OCI-LY7 (cell line): ENCODE measurements around the gene MSH2. TPM values are rescaled to one million over a fixed set of nuclear protein-coding genes. Genes with fewer than 3 reads are reported as not detected.

ENCODE experiments used
- BruUV-seq: library from RNA; stranded (reverse); fragments of 400-500 nt; replicated peaks from 2 replicates; lab custom pipeline; 2021; lab: Mats Ljungman, UMichigan
- CTCF ChIA-PET: fragments of 300-600 bp; sonication (Branson Sonifier 250); formaldehyde crosslinking; loops from one replicate; lab custom pipeline; 2022; ENCODE audit warnings: antibody characterized with exemption; ENCODE audit not compliant: unreplicated experiment; lab: Charles Lee
- POLR2A ChIA-PET: fragments of 300-600 bp; sonication (Branson Sonifier 250); formaldehyde crosslinking; loops from one replicate; lab custom pipeline; 2022; ENCODE audit warnings: antibody characterized with exemption; lab: Charles Lee
- DNase-seq: peaks from one replicate; pipeline ENCODE4 v3.0.0-alpha.2; 2015; ENCODE audit warnings: low spot score
- H2AFZ ChIP-seq: fragments of 200-600 bp; sonication (generic), shearing (Covaris generic); 2 replicates; pipeline ENCODE4 v1.6.1; 2014; ENCODE audit warnings: mild to moderate bottlenecking, antibody characterized with exemption, low read length, moderate library complexity
- H3K27ac ChIP-seq: fragments of 200-600 bp; sonication (generic); 2 replicates; pipeline ENCODE4 v1.5.1; 2014; ENCODE audit warnings: mixed run types, low read depth, mild to moderate bottlenecking, moderate library complexity, low read length, inconsistent platforms; ENCODE audit not compliant: poor library complexity, severe bottlenecking
- H3K36me3 ChIP-seq: fragments of 200-600 bp; sonication (generic); 2 replicates; pipeline ENCODE4 v1.6.1; 2014; ENCODE audit warnings: mild to moderate bottlenecking, antibody characterized with exemption, low read length, moderate library complexity, mixed read lengths; ENCODE audit not compliant: insufficient read depth
- H3K4me1 ChIP-seq: fragments of 200-600 bp; sonication (generic); 2 replicates; pipeline ENCODE4 v1.5.1; 2014; ENCODE audit warnings: mild to moderate bottlenecking, low read length; ENCODE audit not compliant: insufficient read depth, poor library complexity, severe bottlenecking
- H3K4me2 ChIP-seq: fragments of 200-600 bp; sonication (generic); 2 replicates; pipeline ENCODE4 v1.6.1; 2014; ENCODE audit warnings: mild to moderate bottlenecking, low read length
- H3K4me3 ChIP-seq: fragments of 200-600 bp; sonication (generic); 2 replicates; pipeline ENCODE4 v1.5.1; 2014; ENCODE audit warnings: mild to moderate bottlenecking, low read depth, low read length; ENCODE audit not compliant: poor library complexity, severe bottlenecking
- H3K79me2 ChIP-seq: fragments of 200-600 bp; sonication (generic); 2 replicates; pipeline ENCODE4 v1.6.1; 2016; ENCODE audit warnings: low read depth, mild to moderate bottlenecking, low read length, moderate library complexity, mixed read lengths; ENCODE audit not compliant: insufficient read depth
- H3K9me2 ChIP-seq: fragments of 200-600 bp; sonication (generic); 2 replicates; pipeline ENCODE4 v1.6.1; 2016; ENCODE audit warnings: mild to moderate bottlenecking, low read length, mixed read lengths; ENCODE audit not compliant: insufficient read depth
- H3K9me3 ChIP-seq: fragments of 200-600 bp; sonication (generic); 2 replicates; pipeline ENCODE4 v1.6.1; 2014; ENCODE audit warnings: mild to moderate bottlenecking, mixed run types, low read length, mixed read lengths
- H4K20me1 ChIP-seq: fragments of 200-600 bp; sonication (generic); 2 replicates; pipeline ENCODE4 v1.6.1; 2014; ENCODE audit warnings: mild to moderate bottlenecking, antibody characterized with exemption, low read length, moderate library complexity, mixed read lengths; ENCODE audit not compliant: insufficient read depth
- EZH2phosphoT487 ChIP-seq: fragments of 200-600 bp; sonication (generic); IDR thresholded peaks from 2 replicates; pipeline ENCODE4 v1.6.1; 2018; ENCODE audit warnings: low read depth, borderline replicate concordance, mild to moderate bottlenecking, mixed run types, antibody characterized with exemption, low read length, moderate library complexity, mixed read lengths
- intact Hi-C: fragments of 100-400 bp; cut with micrococcal nuclease; formaldehyde crosslinking; loops from one replicate; pipeline ENCODE4 v1.10.0; 2022; ENCODE audit not compliant: unreplicated experiment
- total RNA-seq, 2 experiments: library from RNA; depleted of rRNA in 1 of 2; stranded (reverse); fragments of >200 nt in 1 of 2; shearing (Covaris generic) in 1 of 2; gene quantifications; 2 replicates each; pipeline ENCODE4 v1.2.3, GENCODE V29; 2014 to 2022
- TF ChIP-seq, protein P1 (sequence below): fragments of 200-600 bp; sonication (generic); conservative IDR thresholded peaks from 2 replicates; pipeline ENCODE4 v1.5.1; 2014; ENCODE audit warnings: mild to moderate bottlenecking, antibody characterized with exemption, low read length, moderate library complexity, mixed read lengths

MSH2 gene
- total RNA-seq, 2 experiments from 2014 or later, result 96.8 to 97.8 TPM

DNA sequence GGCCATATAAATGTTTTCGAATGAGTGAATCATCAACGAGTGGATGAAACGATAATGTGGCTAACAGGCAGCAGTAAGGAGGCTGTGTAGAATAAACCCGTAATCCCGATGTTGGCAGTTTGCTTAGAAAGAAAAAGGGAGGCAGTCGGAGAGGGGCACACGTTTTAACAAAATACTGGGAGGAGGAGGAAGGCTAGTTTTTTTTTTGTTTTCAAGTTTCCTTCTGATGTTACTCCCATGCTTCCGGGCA is 476 bp upstream of the MSH2 start:
- H2AFZ ChIP-seq, result peak overlapping the region; percentile 80
- no TSS peak for BruUV-seq
- intact Hi-C loops, result loop anchor here (2.0 to 5.0 kb wide), 4 partner anchors 118 to 380 kb away; partner anchors contain the start of gene MSH6
- peak overlapping the region; percentile 86 for H3K4me3 ChIP-seq
- H3K9me3 ChIP-seq, result peaks cover 12% of the 10 kb centered on the region; the same call in 1 of the 2 replicates
- POLR2A ChIA-PET, result interaction anchor here (0.6 to 2.1 kb wide), 14 partner anchors 10 to 505 kb away, joined by 3 to 11 read pairs (median 4); no protein-coding TSS in a partner anchor
- peaks cover 20% of the 10 kb centered on the region for H3K4me1 ChIP-seq
- peak overlapping the region; percentile 67 for H3K27ac ChIP-seq
- H3K79me2 ChIP-seq, result peaks cover 42% of the 10 kb centered on the region
- peak overlapping the region; percentile 69 for H3K4me2 ChIP-seq
- peaks cover 23% of the 10 kb centered on the region for H3K36me3 ChIP-seq
- TF ChIP-seq, protein P1, sequence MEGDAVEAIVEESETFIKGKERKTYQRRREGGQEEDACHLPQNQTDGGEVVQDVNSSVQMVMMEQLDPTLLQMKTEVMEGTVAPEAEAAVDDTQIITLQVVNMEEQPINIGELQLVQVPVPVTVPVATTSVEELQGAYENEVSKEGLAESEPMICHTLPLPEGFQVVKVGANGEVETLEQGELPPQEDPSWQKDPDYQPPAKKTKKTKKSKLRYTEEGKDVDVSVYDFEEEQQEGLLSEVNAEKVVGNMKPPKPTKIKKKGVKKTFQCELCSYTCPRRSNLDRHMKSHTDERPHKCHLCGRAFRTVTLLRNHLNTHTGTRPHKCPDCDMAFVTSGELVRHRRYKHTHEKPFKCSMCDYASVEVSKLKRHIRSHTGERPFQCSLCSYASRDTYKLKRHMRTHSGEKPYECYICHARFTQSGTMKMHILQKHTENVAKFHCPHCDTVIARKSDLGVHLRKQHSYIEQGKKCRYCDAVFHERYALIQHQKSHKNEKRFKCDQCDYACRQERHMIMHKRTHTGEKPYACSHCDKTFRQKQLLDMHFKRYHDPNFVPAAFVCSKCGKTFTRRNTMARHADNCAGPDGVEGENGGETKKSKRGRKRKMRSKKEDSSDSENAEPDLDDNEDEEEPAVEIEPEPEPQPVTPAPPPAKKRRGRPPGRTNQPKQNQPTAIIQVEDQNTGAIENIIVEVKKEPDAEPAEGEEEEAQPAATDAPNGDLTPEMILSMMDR, result peak; percentile 40; the same call in 1 of the 2 replicates
- no peak for TF ChIP-seq EZH2phosphoT487
- CTCF ChIA-PET, result interaction anchor here (0.9 to 1.0 kb wide), 2 partner anchors 35 to 252 kb away, joined by 3 read pairs; no protein-coding TSS in a partner anchor
- H3K9me2 ChIP-seq, result no peaks in the 10 kb centered on the region
- no peak for DNase-seq
- peaks cover 8% of the 10 kb centered on the region; the same call in 1 of the 2 replicates for H4K20me1 ChIP-seq

DNA sequence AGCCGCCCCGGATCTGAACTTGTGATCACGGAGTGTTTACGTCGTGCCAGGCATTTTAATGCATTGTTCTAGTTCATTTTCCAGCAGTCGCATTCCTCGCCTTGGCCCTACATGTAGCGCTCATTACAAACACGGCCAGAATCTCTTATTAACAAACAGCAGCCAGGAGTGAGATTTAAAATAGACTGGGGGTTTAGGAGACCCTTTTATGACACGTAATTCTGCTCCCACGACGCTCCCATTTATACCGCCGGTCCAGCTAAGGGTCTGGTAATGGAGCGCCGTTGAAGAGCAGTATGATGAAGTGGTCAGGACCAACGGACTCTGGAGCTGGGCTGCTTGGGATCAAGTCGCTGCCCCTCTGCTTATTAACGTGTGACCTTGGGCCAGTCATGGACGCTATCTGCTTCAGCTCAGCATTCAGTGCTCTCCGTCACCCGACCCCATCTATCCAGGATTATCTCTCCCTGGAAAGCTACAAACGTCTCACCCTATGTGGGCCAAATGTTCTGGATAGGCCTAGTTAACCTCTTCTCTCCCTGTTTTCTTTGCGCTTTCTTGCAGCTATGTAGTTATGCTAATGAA is 745 bp downstream of the MSH2 start:
- H3K9me2 ChIP-seq, result no peaks in the 10 kb centered on the region
- H3K4me1 ChIP-seq, result peaks cover 20% of the 10 kb centered on the region
- H3K4me3 ChIP-seq, result peak overlapping the region; percentile 86
- BruUV-seq, result no TSS peak
- H3K9me3 ChIP-seq, result peaks cover 16% of the 10 kb centered on the region; the same call in 1 of the 2 replicates
- CTCF ChIA-PET, result interaction anchor here (0.6 to 0.7 kb wide), 2 partner anchors 99 to 320 kb away, joined by 3 read pairs; no protein-coding TSS in a partner anchor
- intact Hi-C loops, result loop anchor here (2.0 to 5.0 kb wide), 4 partner anchors 117 to 379 kb away; partner anchors contain the start of gene MSH6
- DNase-seq, result no peak
- H3K79me2 ChIP-seq, result peaks cover 54% of the 10 kb centered on the region
- peak overlapping the region; percentile 55; the same call in 1 of the 2 replicates for H2AFZ ChIP-seq
- H3K36me3 ChIP-seq, result peaks cover 35% of the 10 kb centered on the region
- POLR2A ChIA-PET, result interaction anchor here (0.6 to 2.1 kb wide), 7 partner anchors 8 to 445 kb away, joined by 3 to 7 read pairs (median 3); no protein-coding TSS in a partner anchor
- TF ChIP-seq EZH2phosphoT487, result no peak
- TF ChIP-seq, protein P1, result no peak
- H3K4me2 ChIP-seq, result peak overlapping the region; percentile 84
- H3K27ac ChIP-seq, result peak overlapping the region; percentile 68
- H4K20me1 ChIP-seq, result peaks cover 8% of the 10 kb centered on the region; the same call in 1 of the 2 replicates
